Mucosa of rectum (tissue), 2 donors: ENCODE results near the gene CATSPER4.

Experiments
- H3K27ac ChIP-seq, 2 donors: one replicate each; pipeline ENCODE4 v1.7.0; 2013; ENCODE audit warnings: inconsistent platforms in 2 of 2, low read depth in 2 of 2, low read length in 2 of 2
- H3K27me3 ChIP-seq, 2 donors: one replicate each; pipeline ENCODE4 v1.7.0; 2013; ENCODE audit warnings: low read length in 2 of 2; ENCODE audit not compliant: control insufficient read depth in 2 of 2, insufficient read depth in 2 of 2
- H3K36me3 ChIP-seq, 2 donors: one replicate each; pipeline ENCODE4 v1.7.0; 2013; ENCODE audit warnings: low read length in 2 of 2; ENCODE audit not compliant: control insufficient read depth in 2 of 2, insufficient read depth in 2 of 2
- H3K4me1 ChIP-seq, 2 donors: one replicate each; pipeline ENCODE4 v1.7.0; 2013; ENCODE audit warnings: low read length in 2 of 2, mild to moderate bottlenecking in 1 of 2; ENCODE audit not compliant: control insufficient read depth in 2 of 2, insufficient read depth in 2 of 2
- H3K4me3 ChIP-seq, 2 donors: one replicate each; pipeline ENCODE4 v1.7.0; 2013; ENCODE audit warnings: low read length in 2 of 2
- H3K9ac ChIP-seq, 2 donors: one replicate each; pipeline ENCODE4 v1.7.0; 2013; ENCODE audit warnings: low read length in 2 of 2, low read depth in 1 of 2, mild to moderate bottlenecking in 1 of 2
- H3K9me3 ChIP-seq, 2 donors: one replicate each; pipeline ENCODE4 v1.7.0; 2013; ENCODE audit warnings: low read length in 2 of 2; ENCODE audit not compliant: control insufficient read depth in 2 of 2
- donor health status: healthy.
- donor health status: Normal muscosa, but diverticular disease.

Gene CATSPER4

GRCh38 chr1:26190373-26190987, at the start of gene CATSPER4:
Gene CATSPER4 (plus strand): TSS chr1:26190602. CDS start chr1:26190628, 26 bp downstream.
- Histone ChIP-seq H3K9me3 (no peaks in the 10 kb centered on the region), H3K4me3 (no peak within 1 kb of the TSS), H3K27me3 (no peaks in the 10 kb centered on the region), H3K36me3 (peaks cover 12 to 14% of the 10 kb centered on the region in 2 donors), H3K4me1 (no peaks in the 10 kb centered on the region), H3K9ac (no peak within 1 kb of the TSS), H3K27ac (no peak within 1 kb of the TSS)

- Histone ChIP-seq H3K4me3 (no peak overlapping the region), H3K27me3 (peaks cover 0 to 2% of the 10 kb centered on the region in 2 donors), H3K4me1 (peaks cover 0 to 2% of the 10 kb centered on the region in 2 donors), H3K36me3 (no peaks in the 10 kb centered on the region), H3K9me3 (no peaks in the 10 kb centered on the region), H3K9ac (no peak overlapping the region), H3K27ac (no peak overlapping the region)
These were observed 48.2 kb upstream of the CATSPER4 start for GRCh38 chr1:26142159-26142558.

- Histone ChIP-seq H3K4me3 (no peak overlapping the region), H3K9ac (no peak overlapping the region)
These were observed 45.1 kb upstream of the CATSPER4 start for GRCh38 chr1:26145041-26145959.

GRCh38 chr1:26145960-26146294, 44.5 kb upstream of the CATSPER4 start:
- Histone ChIP-seq H3K4me3 (no peak overlapping the region), H3K9ac (no peak overlapping the region), H3K27ac (no peak overlapping the region), H3K4me1 (peaks cover 0 to 2% of the 10 kb centered on the region in 2 donors), H3K27me3 (peaks cover 0 to 6% of the 10 kb centered on the region in 2 donors), H3K36me3 (no peaks in the 10 kb centered on the region), H3K9me3 (no peaks in the 10 kb centered on the region)

More at GRCh38 chr1:26145041-26145959, 45.1 kb upstream of the CATSPER4 start:
- Histone ChIP-seq H3K9me3 (no peaks in the 10 kb centered on the region), H3K4me1 (peaks cover 0 to 2% of the 10 kb centered on the region in 2 donors), H3K36me3 (no peaks in the 10 kb centered on the region), H3K27me3 (peaks cover 0 to 6% of the 10 kb centered on the region in 2 donors), H3K27ac (no peak overlapping the region)

- Histone ChIP-seq H3K9ac (no peak overlapping the region), H3K27ac (no peak overlapping the region), H3K4me1 (peaks cover 0 to 2% of the 10 kb centered on the region in 2 donors), H3K36me3 (no peaks in the 10 kb centered on the region), H3K9me3 (no peaks in the 10 kb centered on the region), H3K27me3 (peaks cover 0 to 6% of the 10 kb centered on the region in 2 donors), H3K4me3 (no peak overlapping the region)
These were observed 41.5 kb upstream of the CATSPER4 start for GRCh38 chr1:26148887-26149286.

- Histone ChIP-seq H3K9me3 (no peaks in the 10 kb centered on the region), H3K27me3 (peaks cover 8 to 10% of the 10 kb centered on the region in 2 donors), H3K27ac (no peak overlapping the region), H3K4me3 (no peak overlapping the region), H3K4me1 (no peaks in the 10 kb centered on the region), H3K9ac (no peak overlapping the region), H3K36me3 (no peaks in the 10 kb centered on the region)
These were observed 36.4 kb upstream of the CATSPER4 start for GRCh38 chr1:26153966-26154532.

GRCh38 chr1:26154750-26155149, 35.7 kb upstream of the CATSPER4 start:
- Histone ChIP-seq H3K9ac (no peak overlapping the region), H3K4me1 (no peaks in the 10 kb centered on the region), H3K9me3 (no peaks in the 10 kb centered on the region), H3K27me3 (peaks cover 7 to 10% of the 10 kb centered on the region in 2 donors), H3K27ac (no peak overlapping the region), H3K36me3 (no peaks in the 10 kb centered on the region), H3K4me3 (no peak overlapping the region)

GRCh38 chr1:26155370-26156284, 34.8 kb upstream of the CATSPER4 start:
- Histone ChIP-seq H3K4me3 (no peak overlapping the region), H3K27ac (peak overlapping the region in 1 of 2 donors; percentile 9), H3K9me3 (no peaks in the 10 kb centered on the region), H3K9ac (no peak overlapping the region), H3K4me1 (no peaks in the 10 kb centered on the region), H3K36me3 (no peaks in the 10 kb centered on the region), H3K27me3 (peaks cover 7 to 10% of the 10 kb centered on the region in 2 donors)

GRCh38 chr1:26156285-26157038, 33.9 kb upstream of the CATSPER4 start:
- Histone ChIP-seq H3K9me3 (no peaks in the 10 kb centered on the region), H3K27me3 (peaks cover 13 to 16% of the 10 kb centered on the region in 2 donors), H3K36me3 (no peaks in the 10 kb centered on the region), H3K27ac (no peak overlapping the region), H3K4me3 (no peak overlapping the region), H3K9ac (no peak overlapping the region), H3K4me1 (peaks cover 3 to 5% of the 10 kb centered on the region in 2 donors)
